HepG2 (cell line): ENCODE results near the gene PSMD4. TPM values are rescaled to one million over a fixed set of nuclear protein-coding genes. Genes with fewer than 3 reads are reported as not detected.

ENCODE experiments used
- CREM ChIP-seq, 2 experiments: sonication (generic) in 1 of 2; formaldehyde crosslinking in 1 of 2; IDR thresholded peaks; 2 replicates each; pipeline versions ENCODE4 v1.4.0 to v1.6.1; 2016 to 2020; ENCODE audit warnings: antibody characterized with exemption in 1 of 2, mild to moderate bottlenecking in 1 of 2, missing genetic modification reagents in 1 of 2
- DNMT3B ChIP-seq: conservative IDR thresholded peaks from 2 replicates; pipeline ENCODE4 v1.6.1; 2016; ENCODE audit warnings: missing biosample characterization, control low read depth
- FOXJ3 ChIP-seq: sonication (generic); formaldehyde crosslinking; IDR thresholded peaks from 2 replicates; pipeline ENCODE4 v1.4.0; 2020; ENCODE audit warnings: missing genetic modification reagents, mild to moderate bottlenecking, borderline replicate concordance
- FOXP1 ChIP-seq, 2 experiments: fragments of 450-650 bp in 1 of 2; IDR thresholded peaks; 2 replicates each; pipeline ENCODE4 v1.6.1; 2017 to 2018; ENCODE audit warnings: antibody characterized with exemption in 1 of 2
- KDM2A ChIP-seq: sonication (generic); formaldehyde crosslinking; IDR thresholded peaks from 2 replicates; pipeline ENCODE4 v1.4.0; 2020; ENCODE audit warnings: low read depth, missing genetic modification reagents, borderline replicate concordance
- KDM5B ChIP-seq: sonication (generic); formaldehyde crosslinking; IDR thresholded peaks from 2 replicates; pipeline ENCODE4 v1.4.0; 2020; ENCODE audit warnings: missing genetic modification reagents, mild to moderate bottlenecking, borderline replicate concordance
- KLF11 ChIP-seq: IDR thresholded peaks from 2 replicates; pipeline ENCODE4 v1.6.1; 2016; ENCODE audit warnings: missing compliant biosample characterization
- MEIS1 ChIP-seq: sonication (generic); formaldehyde crosslinking; IDR thresholded peaks from 2 replicates; pipeline ENCODE4 v1.9.0; 2021; ENCODE audit warnings: mild to moderate bottlenecking, missing genetic modification reagents, moderate library complexity, borderline replicate concordance
- NRL ChIP-seq: sonication (generic); formaldehyde crosslinking; IDR thresholded peaks from 2 replicates; pipeline ENCODE4 v1.5.0; 2020; ENCODE audit warnings: missing genetic modification reagents, mild to moderate bottlenecking, moderate library complexity, borderline replicate concordance
- RAD21 ChIP-seq: fragments of 450-650 bp; formaldehyde crosslinking; IDR thresholded peaks from 2 replicates; pipeline ENCODE4 v1.5.0; 2020; ENCODE audit warnings: mild to moderate bottlenecking
- SAP130 ChIP-seq: IDR thresholded peaks from 2 replicates; pipeline ENCODE4 v1.6.1; 2016; ENCODE audit warnings: low read depth
- SATB2 ChIP-seq: sonication (generic); formaldehyde crosslinking; IDR thresholded peaks from 2 replicates; pipeline ENCODE4 v1.5.0; 2020; ENCODE audit warnings: missing genetic modification reagents
- TCF7 ChIP-seq: sonication (generic); IDR thresholded peaks from 2 replicates; pipeline ENCODE4 v1.6.1; 2016; ENCODE audit warnings: antibody characterized with exemption, low read depth
- YEATS2 ChIP-seq: sonication (generic); formaldehyde crosslinking; IDR thresholded peaks from 2 replicates; pipeline ENCODE4 v1.4.0; 2020; ENCODE audit warnings: missing genetic modification reagents, borderline replicate concordance
- ZNF615 ChIP-seq: sonication (generic); formaldehyde crosslinking; IDR thresholded peaks from 2 replicates; pipeline ENCODE4 v1.5.0; 2020; ENCODE audit warnings: mild to moderate bottlenecking, missing genetic modification reagents, borderline replicate concordance
- ZNF720 ChIP-seq: sonication (generic); formaldehyde crosslinking; IDR thresholded peaks from 2 replicates; pipeline ENCODE4 v1.4.0; 2020; ENCODE audit warnings: missing genetic modification reagents
- polyA plus RNA-seq, 8 experiments: library from polyadenylated mRNA; depleted of rRNA in 3 of 8; stranded (reverse) in 7 of 8; unstranded in 1 of 8; fragments of >200 nt; fragmentation: Illumina TruSeq in 4 of 8; extraction: Trizol in 4 of 8; gene quantifications; 2 replicates each; pipeline versions ENCODE4 v1.2.1 to v1.2.3, GENCODE V29; 2011 to 2016; ENCODE audit warnings: low read depth in 4 of 8, missing spikeins in 1 of 8, mixed read lengths in 1 of 8; ENCODE audit not compliant: insufficient read depth in 1 of 8
- total RNA-seq, 5 experiments: library from RNA; depleted of rRNA; stranded (reverse); fragments of >200 nt; fragmentation: Illumina TruSeq; extraction: Trizol; gene quantifications; 2 replicates each; pipeline ENCODE4 v1.2.3, GENCODE V29; 2016; ENCODE audit warnings: low read depth in 1 of 5
- TF ChIP-seq, protein P1 (sequence below): sonication (generic); formaldehyde crosslinking; conservative IDR thresholded peaks from 2 replicates; pipeline ENCODE4 v1.4.0; 2020; ENCODE audit warnings: missing genetic modification reagents
- TF ChIP-seq, protein P2 (sequence below): sonication (generic); formaldehyde crosslinking; IDR thresholded peaks from 2 replicates; pipeline ENCODE4 v1.5.0; 2020; ENCODE audit warnings: mild to moderate bottlenecking, missing genetic modification reagents, borderline replicate concordance
- TF ChIP-seq, protein P3 (sequence below): sonication (generic); formaldehyde crosslinking; conservative IDR thresholded peaks from 2 replicates; pipeline ENCODE4 v1.5.0; 2020; ENCODE audit warnings: missing genetic modification reagents
- TF ChIP-seq, protein P4 (sequence below): sonication (generic); formaldehyde crosslinking; IDR thresholded peaks from 2 replicates; pipeline ENCODE4 v1.4.0; 2020; ENCODE audit warnings: mild to moderate bottlenecking, missing genetic modification reagents

The PSMD4 gene
- total and polyA plus RNA-seq, 2 of the 13 experiments (the other 11 are each of a cell fraction or from before 2014, with no cell fraction given): 194 to 243 TPM

DNA sequence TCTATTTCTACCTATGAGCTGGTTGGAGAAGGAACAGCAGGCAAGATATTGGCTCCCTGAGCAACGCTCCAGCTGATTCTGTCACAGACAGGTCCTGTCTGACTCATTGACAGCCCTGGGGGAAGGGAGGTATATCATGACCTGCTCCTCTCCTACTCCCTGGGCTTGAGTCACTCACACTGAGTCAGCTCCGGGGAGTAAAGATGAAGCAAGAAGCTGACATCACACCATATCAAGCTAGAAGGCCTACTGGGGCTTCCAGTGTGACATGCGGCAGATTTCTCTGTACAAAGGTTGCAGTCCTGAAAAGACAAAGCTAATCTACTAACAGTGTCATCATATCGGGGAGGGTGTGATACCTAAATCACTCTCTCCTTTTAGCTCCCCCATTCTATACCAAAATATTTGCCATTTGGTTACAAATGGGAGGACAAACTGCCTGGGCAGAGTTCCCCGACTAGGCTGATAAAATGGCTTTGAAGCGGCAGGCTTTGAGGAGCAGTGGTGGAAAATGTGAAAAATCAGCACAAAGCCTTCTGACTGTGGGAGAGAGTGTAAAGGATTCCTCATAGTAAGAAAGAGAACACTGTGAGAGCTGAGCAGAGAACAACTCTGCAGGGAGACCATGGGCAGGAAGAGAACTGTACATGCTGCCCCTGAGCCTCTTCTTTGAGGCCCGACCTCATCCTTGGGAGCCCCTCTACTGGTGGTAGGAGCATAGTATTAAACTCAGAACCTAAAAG lies 57.2 kb downstream of the PSMD4 start (continued):
- TF ChIP-seq SATB2 (no peak), KLF11 (no peak), RAD21 (CRISPR knock-in tag) (no peak), CREM (IDR thresholded peaks at IDR 0.05) (0 out of 2 replicates have a peak, but pooled peaks have one; percentile 16), CREM (CRISPR knock-in tag; IDR thresholded peaks at IDR 0.05) (no peak), KDM5B (CRISPR knock-in tag) (no peak), SAP130 (peak; percentile 78), DNMT3B (CRISPR knock-in tag) (no peak), MEIS1 (CRISPR knock-in tag) (no peak), ZNF720 (CRISPR knock-in tag) (no peak), FOXJ3 (no peak), KDM2A (CRISPR knock-in tag) (0 out of 2 replicates have a peak, but pooled peaks have one; percentile 29), FOXP1 (IDR thresholded peaks at IDR 0.05) (no peak), FOXP1 (CRISPR knock-in tag; IDR thresholded peaks at IDR 0.05) (no peak), ZNF615 (CRISPR knock-in tag) (no peak), YEATS2 (CRISPR knock-in tag) (no peak), TCF7 (no peak), NRL (no peak)
- TF ChIP-seq, protein P1, sequence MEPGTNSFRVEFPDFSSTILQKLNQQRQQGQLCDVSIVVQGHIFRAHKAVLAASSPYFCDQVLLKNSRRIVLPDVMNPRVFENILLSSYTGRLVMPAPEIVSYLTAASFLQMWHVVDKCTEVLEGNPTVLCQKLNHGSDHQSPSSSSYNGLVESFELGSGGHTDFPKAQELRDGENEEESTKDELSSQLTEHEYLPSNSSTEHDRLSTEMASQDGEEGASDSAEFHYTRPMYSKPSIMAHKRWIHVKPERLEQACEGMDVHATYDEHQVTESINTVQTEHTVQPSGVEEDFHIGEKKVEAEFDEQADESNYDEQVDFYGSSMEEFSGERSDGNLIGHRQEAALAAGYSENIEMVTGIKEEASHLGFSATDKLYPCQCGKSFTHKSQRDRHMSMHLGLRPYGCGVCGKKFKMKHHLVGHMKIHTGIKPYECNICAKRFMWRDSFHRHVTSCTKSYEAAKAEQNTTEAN (CRISPR knock-in tag): no peak
- TF ChIP-seq, protein P2, sequence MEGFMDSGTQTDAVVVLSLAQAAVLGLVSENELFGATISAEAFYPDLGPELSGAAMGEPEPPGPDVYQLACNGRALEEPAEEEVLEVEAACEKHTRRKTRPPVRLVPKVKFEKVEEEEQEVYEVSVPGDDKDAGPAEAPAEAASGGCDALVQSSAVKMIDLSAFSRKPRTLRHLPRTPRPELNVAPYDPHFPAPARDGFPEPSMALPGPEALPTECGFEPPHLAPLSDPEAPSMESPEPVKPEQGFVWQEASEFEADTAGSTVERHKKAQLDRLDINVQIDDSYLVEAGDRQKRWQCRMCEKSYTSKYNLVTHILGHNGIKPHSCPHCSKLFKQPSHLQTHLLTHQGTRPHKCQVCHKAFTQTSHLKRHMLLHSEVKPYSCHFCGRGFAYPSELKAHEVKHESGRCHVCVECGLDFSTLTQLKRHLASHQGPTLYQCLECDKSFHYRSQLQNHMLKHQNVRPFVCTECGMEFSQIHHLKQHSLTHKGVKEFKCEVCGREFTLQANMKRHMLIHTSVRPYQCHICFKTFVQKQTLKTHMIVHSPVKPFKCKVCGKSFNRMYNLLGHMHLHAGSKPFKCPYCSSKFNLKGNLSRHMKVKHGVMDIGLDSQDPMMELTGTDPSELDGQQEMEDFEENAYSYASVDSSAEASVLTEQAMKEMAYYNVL: no peak
- TF ChIP-seq, protein P3, sequence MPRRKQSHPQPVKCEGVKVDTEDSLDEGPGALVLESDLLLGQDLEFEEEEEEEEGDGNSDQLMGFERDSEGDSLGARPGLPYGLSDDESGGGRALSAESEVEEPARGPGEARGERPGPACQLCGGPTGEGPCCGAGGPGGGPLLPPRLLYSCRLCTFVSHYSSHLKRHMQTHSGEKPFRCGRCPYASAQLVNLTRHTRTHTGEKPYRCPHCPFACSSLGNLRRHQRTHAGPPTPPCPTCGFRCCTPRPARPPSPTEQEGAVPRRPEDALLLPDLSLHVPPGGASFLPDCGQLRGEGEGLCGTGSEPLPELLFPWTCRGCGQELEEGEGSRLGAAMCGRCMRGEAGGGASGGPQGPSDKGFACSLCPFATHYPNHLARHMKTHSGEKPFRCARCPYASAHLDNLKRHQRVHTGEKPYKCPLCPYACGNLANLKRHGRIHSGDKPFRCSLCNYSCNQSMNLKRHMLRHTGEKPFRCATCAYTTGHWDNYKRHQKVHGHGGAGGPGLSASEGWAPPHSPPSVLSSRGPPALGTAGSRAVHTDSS (CRISPR knock-in tag): no peak
- TF ChIP-seq, protein P4, sequence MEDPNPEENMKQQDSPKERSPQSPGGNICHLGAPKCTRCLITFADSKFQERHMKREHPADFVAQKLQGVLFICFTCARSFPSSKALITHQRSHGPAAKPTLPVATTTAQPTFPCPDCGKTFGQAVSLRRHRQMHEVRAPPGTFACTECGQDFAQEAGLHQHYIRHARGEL: no peak
